Upper lobe of left lung (tissue), 4 donors: ENCODE data around the gene EXOC4.

Source experiments
- CTCF ChIP-seq, 6 experiments: fragments of 450-650 bp in 4 of 6; fragments of 200-600 bp in 2 of 6; sonication (generic) in 2 of 6; IDR thresholded peaks; one replicate each; pipeline ENCODE4 v1.5.1; 2016 to 2019; ENCODE audit warnings: antibody characterized with exemption in 6 of 6
- EP300 ChIP-seq, 4 donors: sonication (generic); formaldehyde crosslinking; IDR thresholded peaks; one replicate each; pipeline ENCODE4 v1.5.1; 2017; ENCODE audit warnings: antibody characterized with exemption in 4 of 4, control low read depth in 2 of 4
- POLR2A ChIP-seq, 4 donors: fragments of 450-650 bp; IDR thresholded peaks; one replicate each; pipeline ENCODE4 v1.5.1; 2016 to 2017; ENCODE audit warnings: antibody characterized with exemption in 4 of 4, mild to moderate bottlenecking in 2 of 4
- POLR2AphosphoS5 ChIP-seq, 2 donors: sonication (generic); formaldehyde crosslinking; IDR thresholded peaks; one replicate each; pipeline ENCODE4 v1.5.1; 2017; ENCODE audit warnings: antibody characterized with exemption in 2 of 2

GRCh38 chr7:133275446-133276095 is 22.7 kb downstream of the EXOC4 start:
- no peak for TF ChIP-seq POLR2A (IDR thresholded peaks at IDR 0.05)
- TF ChIP-seq CTCF (IDR thresholded peaks at IDR 0.05), result no peak
- TF ChIP-seq EP300 (IDR thresholded peaks at IDR 0.05), result no peak
- TF ChIP-seq POLR2AphosphoS5 (IDR thresholded peaks at IDR 0.05), result no peak
